Upper lobe of left lung (tissue), 6 donors: ENCODE results near the gene HTR3A. TPM values are rescaled to one million over a fixed set of nuclear protein-coding genes. Genes with fewer than 3 reads are reported as not detected.

Experiments used
- ATAC-seq, 2 donors: fragments of 200-7000 bp; cut with Tn5 transposase; one replicate each; pipeline ENCODE4 v1.9.1; 2022; ENCODE audit warnings: mild to moderate bottlenecking in 2 of 2, moderate library complexity in 2 of 2; ENCODE audit not compliant: low FRiP score in 2 of 2
- DNase-seq, 2 donors: peaks; one replicate each; pipeline ENCODE4 v3.0.0-alpha.2; 2019 to 2020
- H3K27ac ChIP-seq, 4 donors: fragments of 200-600 bp; sonication (generic); one replicate each; pipeline ENCODE4 v1.5.1; 2016 to 2019
- H3K27me3 ChIP-seq, 4 donors: fragments of 200-600 bp; sonication (generic); one replicate each; pipeline ENCODE4 v1.5.1; 2017 to 2019
- H3K36me3 ChIP-seq, 4 donors: fragments of 200-600 bp; sonication (generic); one replicate each; pipeline ENCODE4 v1.5.1; 2016 to 2019
- H3K4me1 ChIP-seq, 4 donors: fragments of 200-600 bp; sonication (generic); one replicate each; pipeline ENCODE4 v1.5.1; 2018 to 2019
- H3K4me3 ChIP-seq, 4 donors: fragments of 200-600 bp; sonication (generic); one replicate each; pipeline ENCODE4 v1.5.1; 2017 to 2019; ENCODE audit warnings: mild to moderate bottlenecking in 2 of 4, moderate library complexity in 1 of 4
- H3K9me3 ChIP-seq, 4 donors: fragments of 200-600 bp; sonication (generic); one replicate each; pipeline ENCODE4 v1.5.1; 2018 to 2019
- CTCF ChIP-seq, 6 experiments: fragments of 450-650 bp in 4 of 6; fragments of 200-600 bp in 2 of 6; sonication (generic) in 2 of 6; IDR thresholded peaks; one replicate each; pipeline ENCODE4 v1.5.1; 2016 to 2019; ENCODE audit warnings: antibody characterized with exemption in 6 of 6
- EP300 ChIP-seq, 4 donors: sonication (generic); formaldehyde crosslinking; IDR thresholded peaks; one replicate each; pipeline ENCODE4 v1.5.1; 2017; ENCODE audit warnings: antibody characterized with exemption in 4 of 4, control low read depth in 2 of 4
- POLR2A ChIP-seq, 4 donors: fragments of 450-650 bp; IDR thresholded peaks; one replicate each; pipeline ENCODE4 v1.5.1; 2016 to 2017; ENCODE audit warnings: antibody characterized with exemption in 4 of 4, mild to moderate bottlenecking in 2 of 4
- POLR2AphosphoS5 ChIP-seq, 2 donors: sonication (generic); formaldehyde crosslinking; IDR thresholded peaks; one replicate each; pipeline ENCODE4 v1.5.1; 2017; ENCODE audit warnings: antibody characterized with exemption in 2 of 2
- WGBS, 2 donors: methylation state at CpG; one replicate each; pipeline ENCODE4 v1.1.5; 2017 to 2018; 5-methylcytosine and 5-hydroxymethylcytosine counted together
- total RNA-seq, 6 donors: library from RNA; depleted of rRNA in 4 of 6; stranded (reverse); fragments of >200 nt in 4 of 6; gene quantifications; one replicate each; pipeline versions ENCODE4 v1.1.0 to v1.2.1, GENCODE V29; 2016 to 2021
- donor health status: DM: no; HTN: no; CAD: no; lungs with moderate emphysema.
- donor health status: DM: no; HTN: yes; CAD: no; lungs with severe emphysema.

Gene HTR3A
- total RNA-seq, 6 donors from 2014 or later = not detected

GRCh38 chr11:114008331-114008730 is 33.4 kb downstream of the HTR3A start:
- Histone ChIP-seq H3K4me3 (no peak overlapping the region), H3K27ac (no peak overlapping the region), H3K36me3 (no peaks in the 10 kb centered on the region), H3K9me3 (no peaks in the 10 kb centered on the region), H3K27me3 (no peaks in the 10 kb centered on the region), H3K4me1 (no peaks in the 10 kb centered on the region)
- DNase-seq (no peak), ATAC-seq (no peak)
- WGBS, 2 donors = 48 to 58% methylated on average over 4 of the region's 4 CpGs
- TF ChIP-seq EP300 (IDR thresholded peaks at IDR 0.05) (no peak), POLR2AphosphoS5 (IDR thresholded peaks at IDR 0.05) (no peak), CTCF (IDR thresholded peaks at IDR 0.05) (no peak), POLR2A (IDR thresholded peaks at IDR 0.05) (no peak)

GRCh38 chr11:114010931-114011330 is 36.0 kb downstream of the HTR3A start:
- Histone ChIP-seq H3K9me3 (no peaks in the 10 kb centered on the region), H3K4me1 (no peaks in the 10 kb centered on the region), H3K27ac (no peak overlapping the region), H3K27me3 (no peaks in the 10 kb centered on the region), H3K36me3 (no peaks in the 10 kb centered on the region), H3K4me3 (no peak overlapping the region)
- WGBS, 2 donors = 67 to 75% methylated on average over 4 of the region's 4 CpGs
- DNase-seq = no peak
- ATAC-seq = no peak
- TF ChIP-seq EP300 (IDR thresholded peaks at IDR 0.05) = no peak
- TF ChIP-seq CTCF (IDR thresholded peaks at IDR 0.05) = no peak
- no peak for TF ChIP-seq POLR2A (IDR thresholded peaks at IDR 0.05)
- TF ChIP-seq POLR2AphosphoS5 (IDR thresholded peaks at IDR 0.05) = no peak

GRCh38 chr11:114011443-114011842 is 36.5 kb downstream of the HTR3A start:
- DNase-seq (no peak), ATAC-seq (no peak)
- 37 to 57% methylated on average over 2 of the region's 2 CpGs for WGBS, 2 donors
- Histone ChIP-seq H3K4me1 (no peaks in the 10 kb centered on the region), H3K4me3 (no peak overlapping the region), H3K36me3 (no peaks in the 10 kb centered on the region), H3K9me3 (no peaks in the 10 kb centered on the region), H3K27ac (no peak overlapping the region), H3K27me3 (no peaks in the 10 kb centered on the region)
- TF ChIP-seq POLR2A (IDR thresholded peaks at IDR 0.05) (no peak), EP300 (IDR thresholded peaks at IDR 0.05) (no peak), POLR2AphosphoS5 (IDR thresholded peaks at IDR 0.05) (no peak), CTCF (IDR thresholded peaks at IDR 0.05) (no peak)

- Histone ChIP-seq H3K4me3 (no peak overlapping the region), H3K27ac (no peak overlapping the region), H3K27me3 (no peaks in the 10 kb centered on the region), H3K4me1 (no peaks in the 10 kb centered on the region), H3K9me3 (no peaks in the 10 kb centered on the region), H3K36me3 (no peaks in the 10 kb centered on the region)
- DNase-seq (no peak), ATAC-seq (no peak)
- WGBS, 2 donors = 48 to 49% methylated on average over 5 to 6 of the region's 6 CpGs
- TF ChIP-seq EP300 (IDR thresholded peaks at IDR 0.05) = no peak
- TF ChIP-seq POLR2AphosphoS5 (IDR thresholded peaks at IDR 0.05) = no peak
- TF ChIP-seq POLR2A (IDR thresholded peaks at IDR 0.05) = no peak
- TF ChIP-seq CTCF (IDR thresholded peaks at IDR 0.05) = no peak
Observed at GRCh38 chr11:114015117-114015516, 40.2 kb downstream of the HTR3A start.

- no peak for DNase-seq
- no peaks in the 10 kb centered on the region for H3K36me3 ChIP-seq
- no peak for TF ChIP-seq CTCF (IDR thresholded peaks at IDR 0.05)
- TF ChIP-seq EP300 (IDR thresholded peaks at IDR 0.05) = no peak
- no peak for TF ChIP-seq POLR2AphosphoS5 (IDR thresholded peaks at IDR 0.05)
- no peak for TF ChIP-seq POLR2A (IDR thresholded peaks at IDR 0.05)
- no peak for ATAC-seq
- H3K27ac ChIP-seq = no peak overlapping the region
- H3K4me1 ChIP-seq = no peaks in the 10 kb centered on the region
- H3K9me3 ChIP-seq = no peaks in the 10 kb centered on the region
- H3K27me3 ChIP-seq = no peaks in the 10 kb centered on the region
- H3K4me3 ChIP-seq = no peak overlapping the region
- 96 to 100% methylated on average over 2 of the region's 2 CpGs for WGBS, 2 donors
Observed at GRCh38 chr11:114016986-114017385, 42.1 kb downstream of the HTR3A start.
